Fibroblast of peridontal ligament (primary cell): ENCODE results near the gene CHKB.

Experiments
- DNase-seq: peaks from one replicate; pipeline ENCODE4 v3.0.0-alpha.2; 2010; ENCODE audit errors: extremely low read depth

CHKB gene

GRCh38 chr22:50548921-50549790 is 33.5 kb downstream of the CHKB start:
- DNase-seq: no peak

- DNase-seq: no peak
These were observed 34.4 kb downstream of the CHKB start for GRCh38 chr22:50548040-50548920.

GRCh38 chr22:50547263-50547985 is 35.2 kb downstream of the CHKB start:
- no peak for DNase-seq

- DNase-seq: no peak
These were observed 36.1 kb downstream of the CHKB start for GRCh38 chr22:50546326-50547262.

GRCh38 chr22:50545522-50546325 is 36.9 kb downstream of the CHKB start, which contains the start of gene KLHDC7B:
KLHDC7B (plus strand) TSS chr22:50545899; CDS start chr22:50546244, 345 bp downstream.
- DNase-seq: peak; percentile 46

GRCh38 chr22:50544746-50545253 is 37.8 kb downstream of the CHKB start:
- no peak for DNase-seq

- DNase-seq: peak; percentile 52
These were observed 38.4 kb downstream of the CHKB start for GRCh38 chr22:50544078-50544745.

GRCh38 chr22:50542416-50542927 is 40.2 kb downstream of the CHKB start:
- peak; percentile 39 for DNase-seq

GRCh38 chr22:50541667-50542026 is 41.0 kb downstream of the CHKB start:
- peak; percentile 95 for DNase-seq

GRCh38 chr22:50540381-50540780 is 42.3 kb downstream of the CHKB start:
- DNase-seq: no peak

GRCh38 chr22:50537765-50538164 is 44.9 kb downstream of the CHKB start:
- no peak for DNase-seq

- DNase-seq: no peak
These were observed 46.4 kb downstream of the CHKB start for GRCh38 chr22:50536226-50536625.

- no peak for DNase-seq
These were observed 47.5 kb downstream of the CHKB start for GRCh38 chr22:50535113-50535512.

GRCh38 chr22:50533856-50534711 is 48.6 kb downstream of the CHKB start:
- peak; percentile 29 for DNase-seq

GRCh38 chr22:50532824-50533796 is 49.5 kb downstream of the CHKB start:
- DNase-seq: no peak

GRCh38 chr22:50531962-50532674 is 50.5 kb downstream of the CHKB start:
- peak; percentile 59 for DNase-seq
